HG02763 (cell line): Measurements from ENCODE around the gene RPS6KA4.

Experiments used
- ATAC-seq: cut with Tn5 transposase; IDR thresholded peaks from one replicate; pipeline ENCODE4 v1.9.1; 2021; ENCODE audit warnings: mild to moderate bottlenecking, moderate library complexity; ENCODE audit not compliant: unreplicated experiment

Gene RPS6KA4

GRCh38 chr11:64344787-64345186 lies 14.2 kb upstream of the RPS6KA4 start:
- no peak for ATAC-seq

GRCh38 chr11:64347193-64347867 lies 11.6 kb upstream of the RPS6KA4 start:
- ATAC-seq: no peak

- ATAC-seq: no peak
These were observed 10.5 kb upstream of the RPS6KA4 start for GRCh38 chr11:64348383-64349024.

- no peak for ATAC-seq
These were observed 10.0 kb upstream of the RPS6KA4 start for GRCh38 chr11:64349025-64349387.

GRCh38 chr11:64349404-64349803 lies 9.6 kb upstream of the RPS6KA4 start:
- ATAC-seq: no peak

GRCh38 chr11:64351136-64351631 lies 7.8 kb upstream of the RPS6KA4 start:
- ATAC-seq: no peak

GRCh38 chr11:64352099-64352994 lies 6.6 kb upstream of the RPS6KA4 start:
- no peak for ATAC-seq

GRCh38 chr11:64352995-64353714 lies 5.8 kb upstream of the RPS6KA4 start:
- no peak for ATAC-seq

GRCh38 chr11:64353715-64354506 lies 5.1 kb upstream of the RPS6KA4 start:
- ATAC-seq: no peak

GRCh38 chr11:64355078-64355940 lies 3.7 kb upstream of the RPS6KA4 start:
- no peak for ATAC-seq

GRCh38 chr11:64356498-64357411 lies 2.2 kb upstream of the RPS6KA4 start:
- ATAC-seq: no peak

- ATAC-seq: no peak
These were observed 1.5 kb upstream of the RPS6KA4 start for GRCh38 chr11:64357446-64357845.

GRCh38 chr11:64357904-64358535 lies 942 bp upstream of the RPS6KA4 start:
- ATAC-seq: no peak

- no peak for ATAC-seq
These were observed 441 bp upstream of the RPS6KA4 start for GRCh38 chr11:64358536-64358906.

- no peak for ATAC-seq
These were observed 917 bp downstream of the RPS6KA4 start for GRCh38 chr11:64359712-64360445.

GRCh38 chr11:64360448-64360921 lies 1.5 kb downstream of the RPS6KA4 start:
- ATAC-seq: no peak

- ATAC-seq: no peak
These were observed 2.7 kb downstream of the RPS6KA4 start for GRCh38 chr11:64361659-64362058.
